Measurements from ENCODE around the gene IRAG1. TPM values are rescaled to one million over a fixed set of nuclear protein-coding genes. Genes with fewer than 3 reads are reported as not detected.

Gene IRAG1
- total and polyA plus RNA-seq, 2 donors (not counting 3 experiments of a cell fraction or from before 2014, with no cell fraction given) = 0.22 to 0.38 TPM

DNA sequence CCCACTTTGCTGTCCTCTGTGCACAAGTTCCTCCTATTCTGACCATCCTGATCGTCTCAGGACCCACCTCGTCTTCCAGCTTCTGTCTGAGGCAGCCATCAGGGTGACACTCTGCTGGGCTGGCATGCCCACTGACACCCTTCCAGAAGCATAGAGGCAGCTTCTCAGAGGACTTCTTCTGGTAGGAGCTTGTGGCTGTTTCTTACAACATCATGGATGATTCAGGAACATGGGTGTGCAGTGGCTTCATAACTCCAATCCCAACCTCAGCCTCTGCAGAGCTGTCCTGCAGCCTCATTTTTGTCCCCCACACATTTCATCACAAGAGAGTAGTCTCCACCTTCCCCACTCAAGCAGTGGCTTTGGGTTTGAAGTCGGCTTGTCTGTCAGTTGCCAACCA is 36.6 kb upstream of the IRAG1 start:
- Histone ChIP-seq H3K36me3 (ENCODE audit: control insufficient read depth in 2 of 2, extremely low read depth in 1 of 2, insufficient read depth in 2 of 2, low read length in 2 of 2) (no peaks in the 10 kb centered on the region), H3K9ac (replicated peaks; ENCODE audit: extremely low read depth, insufficient read depth, low read length) (no peak overlapping the region), H3K27ac (ENCODE audit: insufficient read depth, low read depth, low read length) (no peak overlapping the region), H3K4me3 (replicated peaks in 1 of 3; ENCODE audit: insufficient read depth in 1 of 3, low read depth in 1 of 3, low read length in 3 of 3) (no peak overlapping the region), H3K9me3 (replicated peaks; ENCODE audit: control insufficient read depth, insufficient read depth, low read length) (no peaks in the 10 kb centered on the region), H3K79me2 (ENCODE audit: control insufficient read depth, insufficient read depth, low read length) (no peaks in the 10 kb centered on the region), H4K20me1 (replicated peaks; ENCODE audit: control insufficient read depth, extremely low read depth, insufficient read depth, low read length) (no peaks in the 10 kb centered on the region), H3K27me3 (ENCODE audit: control insufficient read depth in 2 of 2, insufficient read depth in 2 of 2, low read length in 2 of 2) (peaks cover 9 to 16% of the 10 kb centered on the region in 2 experiments), H2AFZ (ENCODE audit: low read depth, low read length) (no peak overlapping the region), H3K9me1 (replicated peaks; ENCODE audit: control insufficient read depth, extremely low read depth, insufficient read depth, low read length) (no peaks in the 10 kb centered on the region), H3K4me1 (ENCODE audit: control insufficient read depth, extremely low read depth, insufficient read depth, low read length) (no peaks in the 10 kb centered on the region), H3K4me2 (ENCODE audit: insufficient read depth, low read length) (no peak overlapping the region)
- dilution Hi-C loops (cut with MboI; ENCODE audit: extremely low pct_ligation_motif_present, low sequenced_read_pairs) (no loop called here), intact Hi-C loops (cut with micrococcal nuclease) (no loop called here)
- ChIA-PET POLR2A (no interaction called here), CTCF (interaction anchor here (0.8 to 2.9 kb wide), 4 partner anchors 12 to 327 kb away, joined by 3 to 14 read pairs (median 3); no protein-coding TSS in a partner anchor)
- TF ChIP-seq, protein P1, sequence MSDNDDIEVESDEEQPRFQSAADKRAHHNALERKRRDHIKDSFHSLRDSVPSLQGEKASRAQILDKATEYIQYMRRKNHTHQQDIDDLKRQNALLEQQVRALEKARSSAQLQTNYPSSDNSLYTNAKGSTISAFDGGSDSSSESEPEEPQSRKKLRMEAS (IDR thresholded peaks at IDR 0.05; ENCODE audit: insufficient read depth, insufficient read length) = no peak
- no peak for TF ChIP-seq JUN (IDR thresholded peaks at IDR 0.05; ENCODE audit: borderline replicate concordance, insufficient read depth, insufficient read length, low read depth)
- TF ChIP-seq MYC (IDR thresholded peaks at IDR 0.05; ENCODE audit: low read depth, low read length) = no peak
- TF ChIP-seq GATA2 (IDR thresholded peaks at IDR 0.05; ENCODE audit: insufficient read depth, insufficient read length, low read depth, low read length) = no peak
- TF ChIP-seq FOS (IDR thresholded peaks at IDR 0.05; ENCODE audit: borderline replicate concordance, insufficient read depth, low read length) = no peak
- no peak for TF ChIP-seq POLR2AphosphoS5 (IDR thresholded peaks at IDR 0.05; ENCODE audit: insufficient read depth, low read depth, low read length)
- TF ChIP-seq, protein P2, sequence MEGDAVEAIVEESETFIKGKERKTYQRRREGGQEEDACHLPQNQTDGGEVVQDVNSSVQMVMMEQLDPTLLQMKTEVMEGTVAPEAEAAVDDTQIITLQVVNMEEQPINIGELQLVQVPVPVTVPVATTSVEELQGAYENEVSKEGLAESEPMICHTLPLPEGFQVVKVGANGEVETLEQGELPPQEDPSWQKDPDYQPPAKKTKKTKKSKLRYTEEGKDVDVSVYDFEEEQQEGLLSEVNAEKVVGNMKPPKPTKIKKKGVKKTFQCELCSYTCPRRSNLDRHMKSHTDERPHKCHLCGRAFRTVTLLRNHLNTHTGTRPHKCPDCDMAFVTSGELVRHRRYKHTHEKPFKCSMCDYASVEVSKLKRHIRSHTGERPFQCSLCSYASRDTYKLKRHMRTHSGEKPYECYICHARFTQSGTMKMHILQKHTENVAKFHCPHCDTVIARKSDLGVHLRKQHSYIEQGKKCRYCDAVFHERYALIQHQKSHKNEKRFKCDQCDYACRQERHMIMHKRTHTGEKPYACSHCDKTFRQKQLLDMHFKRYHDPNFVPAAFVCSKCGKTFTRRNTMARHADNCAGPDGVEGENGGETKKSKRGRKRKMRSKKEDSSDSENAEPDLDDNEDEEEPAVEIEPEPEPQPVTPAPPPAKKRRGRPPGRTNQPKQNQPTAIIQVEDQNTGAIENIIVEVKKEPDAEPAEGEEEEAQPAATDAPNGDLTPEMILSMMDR (IDR thresholded peaks at IDR 0.05; ENCODE audit: extremely low read depth in 1 of 2, insufficient read depth in 1 of 2, low read depth in 1 of 2, low read length in 2 of 2) = no peak
- TF ChIP-seq EZH2 (IDR thresholded peaks at IDR 0.05; ENCODE audit: borderline replicate concordance, low read depth, low read length, severe bottlenecking) = no peak
- no peak for TF ChIP-seq POLR2A (IDR thresholded peaks at IDR 0.05; ENCODE audit: low read depth, low read length)
- no TSS peak for BruUV-seq (replicated peaks)
- DNase-seq (ENCODE audit: low read depth, low spot score) (no peak), FAIRE-seq (no peak)

All from endothelial cell of umbilical vein (primary cell).